CD4-positive, alpha-beta T cell treated with Interleukin-21 for 1 hour (primary cell): ENCODE data around the gene TGFA.
"Not testable (repeated sequence)": the region's sequence is repeated elsewhere in the genome, so short reads cannot be mapped to it uniquely, and the experiment has no call there.

Experiments
- DNase-seq: peaks from one replicate; pipeline ENCODE4 v3.0.0-alpha.2; 2020

TGFA gene

DNA sequence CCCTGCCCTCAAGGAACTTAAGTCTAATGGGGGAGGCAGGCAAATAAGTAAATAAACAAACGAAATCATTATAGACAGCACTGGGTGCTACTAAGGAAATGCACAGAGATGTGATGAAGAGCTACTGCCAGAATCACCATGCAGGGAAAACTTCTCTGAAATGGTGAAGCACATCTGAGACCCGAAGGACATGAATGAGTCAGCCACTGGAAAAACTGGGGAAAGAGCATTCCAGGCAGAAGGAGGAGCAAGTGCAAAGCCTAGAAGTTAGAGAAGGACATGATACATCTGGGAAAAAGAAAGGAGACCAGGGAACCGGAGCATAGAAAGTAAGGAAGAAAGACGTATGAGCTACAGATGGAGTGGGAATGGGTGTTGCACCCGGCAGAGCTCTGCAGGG is 56.8 kb downstream of the TGFA start:
- DNase-seq: no peak

DNA sequence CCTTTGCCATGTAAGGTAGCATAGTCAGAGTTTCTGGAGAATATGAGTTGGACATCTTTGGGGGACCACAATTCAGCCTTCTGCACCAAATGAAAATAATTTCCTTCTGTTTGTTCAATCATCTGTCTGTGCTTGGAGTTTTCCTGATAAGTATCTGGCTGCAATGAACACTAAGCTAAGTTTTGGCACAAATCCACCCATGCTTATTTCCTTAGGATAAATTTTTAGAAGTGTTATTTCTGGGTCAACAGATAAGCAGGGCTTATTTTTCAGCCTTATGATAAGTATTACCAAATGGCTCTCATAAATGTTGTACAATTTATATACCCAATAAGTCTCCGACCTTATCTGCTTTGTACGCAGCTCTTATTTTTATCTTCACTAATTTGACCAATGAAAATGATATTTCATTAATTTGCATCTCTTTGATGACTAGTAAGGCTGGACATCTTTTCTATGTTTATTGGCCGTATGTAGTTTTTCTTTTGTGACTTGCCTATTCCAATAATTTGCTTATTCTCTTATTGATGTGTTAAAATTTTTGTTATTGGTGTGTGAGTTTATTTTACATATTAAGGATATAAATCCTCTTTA is 59.2 kb downstream of the TGFA start:
- no peak for DNase-seq

DNA sequence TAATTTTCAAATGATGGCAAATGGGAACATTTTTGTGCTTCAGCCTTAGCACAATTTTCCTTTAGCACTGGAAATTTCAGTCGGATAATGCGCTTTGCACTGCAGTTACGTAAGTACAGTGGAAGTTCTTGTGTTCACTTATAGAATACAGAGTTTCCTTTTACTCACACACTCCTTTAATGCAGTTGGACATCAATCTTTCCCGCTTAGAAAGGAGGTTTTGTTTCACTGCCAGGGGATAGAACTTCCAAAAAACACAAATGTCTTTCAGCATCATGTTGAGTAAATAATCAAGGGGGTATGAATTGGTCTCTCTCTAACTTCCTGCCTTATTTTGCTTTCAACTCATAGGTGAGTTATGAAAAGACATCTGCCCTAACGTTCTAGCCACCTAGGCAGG is 63.2 kb downstream of the TGFA start:
- no peak for DNase-seq

DNA sequence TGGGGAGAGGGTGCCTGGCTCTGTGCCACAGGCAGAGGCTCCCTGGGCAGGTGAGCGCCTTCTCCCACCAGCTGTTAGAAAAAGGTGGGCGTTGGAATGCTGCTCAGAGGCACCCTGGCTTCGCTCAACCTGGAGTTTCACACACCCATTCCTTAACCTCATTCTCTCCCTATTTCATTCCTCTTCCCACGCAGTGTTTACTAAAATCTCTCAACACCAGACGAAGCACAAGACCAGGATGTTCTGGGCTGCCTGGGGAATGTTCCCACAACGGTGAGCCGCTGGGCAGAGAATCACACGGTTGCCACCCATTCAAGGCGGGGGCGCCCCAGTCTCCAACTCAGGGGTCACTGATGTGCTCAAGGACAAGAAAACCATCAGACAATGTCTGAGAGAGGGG is 64.5 kb downstream of the TGFA start:
- DNase-seq: no peak

DNA sequence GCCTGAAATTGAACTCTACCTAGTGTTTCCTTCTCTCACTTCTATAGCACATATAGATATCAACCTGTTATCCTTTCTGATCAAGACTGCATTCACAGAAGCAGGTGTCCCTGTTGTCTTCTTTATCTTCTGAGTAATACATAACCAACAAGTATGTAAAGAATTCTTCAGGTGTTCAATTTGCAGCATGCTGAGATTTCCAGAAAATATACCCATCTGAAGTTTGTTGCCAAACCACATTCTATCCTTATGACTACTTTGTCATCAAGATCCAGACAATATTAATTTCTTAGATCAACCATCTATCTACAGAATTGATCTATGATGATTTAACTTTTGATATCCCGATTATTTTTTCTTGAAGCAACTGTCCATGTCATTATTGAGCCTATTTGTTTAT is 69.5 kb downstream of the TGFA start:
- no peak for DNase-seq

DNA sequence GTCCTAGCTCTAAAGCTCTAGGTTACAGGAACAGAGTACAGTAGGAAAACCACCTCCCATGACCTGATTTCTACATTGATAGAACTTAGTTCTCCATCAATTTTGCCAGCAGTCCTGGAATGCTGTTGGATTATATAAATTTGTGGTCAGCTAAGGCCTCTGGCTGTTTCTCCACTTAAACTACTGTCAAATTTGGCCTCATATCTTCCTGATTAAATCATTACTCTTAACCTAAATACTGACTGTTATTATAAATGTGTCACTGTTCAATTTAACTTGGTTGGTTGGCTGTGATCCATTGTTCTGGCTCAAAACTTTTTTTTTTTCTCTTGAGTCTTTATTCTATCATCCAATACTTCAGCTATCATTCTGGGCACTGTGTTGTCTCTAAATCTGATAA is 71.2 kb downstream of the TGFA start:
- no peak for DNase-seq

DNA sequence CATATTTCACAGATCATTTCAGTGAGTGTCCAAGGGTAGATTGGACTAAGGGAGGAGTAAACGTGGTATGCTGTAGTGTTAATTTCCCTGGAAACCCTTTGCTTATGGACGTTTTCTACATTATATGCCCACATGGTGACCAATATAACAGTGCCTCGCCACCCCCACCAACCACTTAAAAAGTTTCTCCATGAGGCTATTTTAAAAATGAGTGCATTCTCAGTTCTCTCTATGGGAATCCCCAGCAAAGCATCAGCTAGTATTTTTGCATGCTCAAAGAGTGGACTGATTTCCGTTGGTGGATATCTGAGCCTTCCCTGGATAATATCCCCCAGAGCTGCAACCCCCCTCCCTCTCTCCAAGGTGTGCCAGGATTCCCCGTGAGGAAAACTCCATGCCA is 73.2 kb downstream of the TGFA start:
- DNase-seq: no peak

DNA sequence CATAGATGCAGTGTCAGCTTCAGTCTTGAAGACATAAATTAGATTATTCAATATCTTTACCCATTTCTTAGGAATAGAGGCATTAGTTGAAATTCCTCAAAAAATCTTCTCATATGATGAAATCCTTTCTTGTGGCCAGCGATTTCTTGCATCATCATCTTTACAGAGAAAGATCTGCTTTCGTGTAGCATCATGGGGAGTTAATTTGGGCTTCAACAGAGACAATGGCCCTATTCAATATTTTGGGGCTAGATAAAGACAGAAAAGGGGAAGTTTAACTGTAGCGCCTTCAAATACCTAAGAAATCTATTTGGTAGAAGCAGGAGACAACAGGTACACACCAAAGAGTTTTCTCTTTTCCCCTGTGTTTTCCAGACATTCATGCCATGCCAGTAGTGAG is 73.8 kb downstream of the TGFA start:
- DNase-seq: no peak

DNA sequence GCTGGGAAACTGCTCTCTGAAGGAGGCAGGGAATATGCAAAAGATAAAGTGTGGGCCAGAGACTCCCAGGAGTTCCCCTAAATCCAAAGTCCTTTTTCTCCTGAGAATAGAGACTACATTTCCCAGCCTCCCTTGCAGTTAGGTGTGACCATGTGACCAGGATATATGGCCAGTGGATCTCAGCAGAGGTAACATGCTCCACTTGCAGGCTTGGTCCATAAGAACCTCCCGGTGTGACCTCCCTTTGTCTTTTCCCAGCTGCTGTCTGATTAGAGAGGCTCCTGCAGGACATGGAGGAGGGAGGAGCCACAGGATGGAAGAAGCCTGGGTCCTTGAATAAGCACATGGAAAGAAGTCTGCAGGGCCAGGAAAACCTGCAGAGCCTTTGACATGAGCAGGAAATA is 76.2 kb downstream of the TGFA start:
- no peak for DNase-seq

DNA sequence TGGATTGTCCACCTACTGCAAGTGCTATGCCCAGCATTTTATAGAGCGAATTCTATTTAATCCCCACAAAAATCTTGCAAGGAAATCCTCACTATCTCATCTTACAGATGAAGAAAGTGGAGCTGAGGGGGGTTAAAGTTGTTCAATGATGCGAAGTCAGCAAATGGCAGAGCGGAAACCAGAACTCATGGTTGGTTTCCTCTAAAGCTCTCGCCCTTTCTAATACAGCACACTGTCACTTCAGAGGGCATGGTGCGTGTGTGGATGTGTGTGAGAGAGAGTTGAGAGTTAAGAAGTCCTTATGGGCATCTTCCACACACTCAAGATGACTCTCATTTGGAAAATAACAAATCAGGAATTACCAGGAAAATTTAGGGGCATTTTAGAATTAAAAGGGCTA is 78.4 kb downstream of the TGFA start:
- peak; percentile 26 for DNase-seq

DNA sequence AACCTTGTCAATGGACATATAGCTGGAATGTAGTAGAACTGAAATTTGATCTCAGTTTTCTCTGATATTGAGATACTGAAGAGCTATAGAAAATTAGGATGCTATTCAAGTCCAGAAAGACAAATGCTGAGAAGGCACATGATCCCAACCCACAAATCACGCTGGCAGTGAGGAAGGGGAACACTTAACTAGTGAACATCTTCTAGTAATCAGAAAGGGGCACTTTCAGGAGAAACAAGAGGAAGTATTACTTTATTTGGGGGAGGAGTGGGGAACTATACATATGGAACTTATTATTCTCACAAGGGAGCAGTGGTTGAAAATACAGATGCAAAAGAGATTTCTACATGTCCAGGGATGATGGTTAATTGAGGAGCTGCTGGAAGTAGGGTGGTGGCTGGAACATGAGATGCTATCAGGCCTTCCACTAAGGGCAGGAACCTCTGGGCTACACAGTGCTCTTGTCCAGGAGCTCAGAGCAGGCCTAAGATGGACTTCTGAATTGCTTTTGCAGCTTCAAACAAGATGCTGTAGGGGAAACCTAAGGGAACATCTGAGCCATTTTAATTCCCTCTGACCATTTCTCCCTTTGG is 79.3 kb downstream of the TGFA start:
- no peak for DNase-seq

DNA sequence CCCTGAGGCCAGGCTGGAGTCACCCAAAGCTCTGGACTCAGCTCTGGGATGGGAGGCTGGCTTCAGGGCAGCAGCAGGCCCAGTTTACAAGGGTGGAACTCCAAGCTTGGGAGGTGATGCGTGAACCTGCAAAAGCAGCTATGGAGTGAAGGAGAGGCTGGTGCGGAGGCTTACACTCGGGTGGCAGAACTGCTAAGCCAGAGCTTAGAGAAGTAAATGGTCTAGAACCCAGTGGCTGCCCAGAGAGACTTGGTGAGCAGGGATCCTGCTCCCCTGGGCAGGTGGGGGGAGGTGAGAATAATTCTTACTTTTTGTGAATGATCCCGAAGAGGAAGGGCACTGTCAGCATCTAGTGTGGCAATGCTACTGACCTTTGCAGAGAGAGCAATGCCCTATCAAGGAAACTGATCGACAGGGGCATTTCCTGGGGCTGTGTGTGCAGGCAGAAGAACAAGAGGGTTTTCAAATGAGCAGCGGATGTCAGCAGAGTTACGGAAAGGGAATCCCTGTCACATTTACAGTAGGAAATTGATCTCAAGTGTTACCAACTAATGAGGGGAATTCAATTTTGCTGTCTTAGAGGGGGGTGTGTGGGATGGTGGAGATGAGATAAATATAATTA is 80.4 kb downstream of the TGFA start:
- no peak for DNase-seq

DNA sequence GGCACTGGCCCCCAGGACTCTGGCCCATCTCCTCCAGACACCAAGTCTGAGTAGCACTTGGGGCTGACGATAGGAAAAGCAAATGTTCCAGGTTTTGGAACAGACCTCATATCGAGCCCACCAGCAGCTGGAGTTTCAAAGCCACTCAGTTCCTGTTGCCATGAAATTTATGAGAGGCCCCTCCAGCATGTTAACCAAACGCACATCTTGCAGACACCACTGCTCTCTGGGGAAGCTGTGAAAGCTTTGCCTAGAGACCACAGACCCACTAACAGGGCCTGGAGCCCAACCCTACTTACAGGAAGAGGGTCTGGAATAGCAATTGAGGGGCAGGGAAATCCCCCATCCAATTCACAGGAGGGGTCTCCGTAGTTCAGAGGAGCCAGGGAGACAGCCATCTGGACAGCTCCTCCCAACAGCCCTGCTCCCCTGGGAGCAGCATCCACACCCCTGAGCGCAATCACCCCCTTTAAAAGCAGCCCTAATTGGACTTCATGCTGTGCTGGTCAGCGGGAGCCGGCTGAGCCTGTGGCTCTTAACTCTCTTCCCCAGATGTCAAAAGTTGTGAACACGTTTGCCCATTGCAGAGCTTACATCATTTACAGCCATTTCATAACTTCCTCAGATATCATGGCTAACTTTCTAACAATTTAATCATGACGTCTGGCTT is 81.3 kb downstream of the TGFA start:
- no peak for DNase-seq

DNA sequence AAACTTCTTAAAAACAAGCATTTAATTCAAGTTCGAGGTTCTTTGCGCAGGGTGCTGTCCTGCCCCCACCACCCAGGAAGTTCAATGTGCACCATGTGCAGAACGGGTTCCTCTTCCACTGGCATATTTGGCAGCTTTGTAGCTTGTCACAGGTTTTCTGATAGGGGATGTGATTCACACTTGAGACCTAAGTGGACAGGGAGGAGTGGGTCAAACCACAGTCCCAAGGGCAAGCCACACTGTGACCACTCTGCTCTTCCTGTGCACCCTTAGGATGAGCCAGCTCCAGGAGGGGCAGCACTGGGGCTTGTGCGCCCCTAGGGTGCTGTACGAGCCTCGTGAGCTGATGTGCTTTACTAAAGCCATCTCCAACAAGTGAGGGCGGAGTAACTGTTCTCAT is 82.5 kb downstream of the TGFA start:
- no peak for DNase-seq

DNA sequence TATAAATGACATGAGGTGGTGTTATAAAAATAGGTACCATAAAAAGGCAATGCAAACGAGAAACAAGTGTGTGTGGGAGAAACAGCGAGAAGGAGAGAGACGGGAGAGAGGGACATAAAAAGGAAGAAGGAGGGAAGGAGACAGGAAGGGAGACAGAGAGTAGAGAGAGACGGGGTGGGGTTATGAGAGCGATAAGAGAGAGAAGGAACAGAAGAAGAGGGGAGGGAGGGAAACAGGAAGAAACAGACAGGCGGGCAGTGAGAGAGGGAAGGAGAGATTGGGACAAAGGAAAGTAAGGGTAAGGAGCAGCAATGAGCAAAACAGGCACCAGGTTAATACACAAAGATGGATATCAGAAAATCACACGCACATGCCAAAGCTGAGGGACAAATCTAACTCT is 83.7 kb downstream of the TGFA start:
- DNase-seq: no peak

DNA sequence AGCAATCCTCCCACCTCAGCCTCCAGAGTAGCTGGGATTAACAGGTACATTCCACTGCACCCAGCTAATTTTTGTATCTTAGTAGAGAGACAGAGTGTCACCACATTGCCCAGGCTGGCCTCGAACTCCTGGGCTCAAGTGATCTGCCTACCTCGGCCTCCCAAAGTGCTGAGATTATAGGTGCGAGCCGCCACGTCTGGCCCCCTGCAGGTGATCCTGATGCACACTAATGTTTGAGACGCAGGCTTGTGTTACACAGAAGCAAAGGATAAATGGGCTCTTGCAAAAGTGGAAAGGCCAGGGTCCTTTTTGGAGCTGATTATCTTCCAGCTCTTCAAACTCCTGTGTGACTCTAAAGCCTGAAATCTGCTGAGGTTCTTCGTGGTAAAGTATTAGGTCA is 84.2 kb downstream of the TGFA start:
- no peak for DNase-seq

DNA sequence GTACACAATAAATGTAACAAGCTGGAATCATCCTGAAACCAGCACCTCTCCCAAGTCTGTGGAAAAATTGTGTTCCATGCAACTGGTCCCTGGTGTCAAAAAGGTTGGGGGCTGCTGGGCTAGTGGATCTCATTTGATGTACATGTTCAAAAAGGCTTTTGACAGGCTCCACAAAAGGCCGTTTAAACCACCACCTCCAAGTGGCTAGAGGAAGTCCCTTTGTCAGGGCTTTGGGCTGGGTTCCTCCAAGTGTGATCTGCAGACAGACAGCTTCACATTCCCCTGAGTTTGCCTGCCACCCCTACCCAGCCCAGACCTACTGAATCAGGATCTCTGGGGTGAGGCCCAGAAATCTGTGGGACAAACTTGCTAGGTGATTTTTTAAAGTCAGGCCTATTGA is 84.7 kb downstream of the TGFA start:
- DNase-seq: no peak

DNA sequence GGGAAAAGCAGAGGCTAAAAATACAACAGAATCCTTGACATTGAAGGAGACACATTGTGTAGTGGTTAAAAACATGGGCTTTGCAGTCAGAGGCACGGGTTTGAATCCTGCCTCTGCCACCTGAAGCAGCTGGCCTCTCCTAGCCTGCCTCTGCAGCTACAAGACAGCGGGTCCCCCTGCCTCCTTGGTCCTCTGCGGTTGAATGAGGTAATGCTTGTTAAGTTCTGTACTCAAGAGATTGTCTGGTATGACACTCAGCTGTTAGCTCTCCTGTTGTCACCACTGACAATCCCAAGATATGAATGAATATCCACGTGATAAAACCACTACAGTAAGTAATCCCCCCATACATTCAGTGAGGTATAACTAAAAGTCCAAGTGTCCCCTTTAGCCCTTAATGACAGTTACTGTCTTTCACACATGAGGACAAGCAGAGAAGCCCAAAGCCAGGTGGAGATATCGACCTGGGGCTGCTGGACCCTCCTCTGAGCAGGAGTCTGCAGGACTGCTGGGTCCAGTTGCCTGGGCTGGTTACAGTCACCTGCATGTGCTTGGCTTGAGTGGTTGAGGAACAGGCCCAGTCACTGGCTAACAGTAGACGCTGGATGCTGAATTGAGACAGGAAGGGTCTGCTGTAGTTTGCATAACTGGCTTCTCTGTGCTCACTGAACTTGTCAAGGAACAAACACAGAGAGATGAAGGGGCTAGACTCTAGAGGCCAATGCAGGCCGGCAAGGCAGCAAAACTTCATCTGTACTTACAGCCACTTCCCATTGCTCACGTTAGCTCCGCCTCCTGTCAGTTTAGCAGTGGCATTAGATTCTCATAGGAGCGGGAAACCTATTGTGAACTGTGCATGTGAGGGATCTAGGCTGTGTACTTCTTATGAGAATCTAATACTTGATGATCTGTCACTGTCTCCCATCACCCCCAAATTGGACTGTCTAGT is 85.5 kb downstream of the TGFA start:
- DNase-seq: no peak

DNA sequence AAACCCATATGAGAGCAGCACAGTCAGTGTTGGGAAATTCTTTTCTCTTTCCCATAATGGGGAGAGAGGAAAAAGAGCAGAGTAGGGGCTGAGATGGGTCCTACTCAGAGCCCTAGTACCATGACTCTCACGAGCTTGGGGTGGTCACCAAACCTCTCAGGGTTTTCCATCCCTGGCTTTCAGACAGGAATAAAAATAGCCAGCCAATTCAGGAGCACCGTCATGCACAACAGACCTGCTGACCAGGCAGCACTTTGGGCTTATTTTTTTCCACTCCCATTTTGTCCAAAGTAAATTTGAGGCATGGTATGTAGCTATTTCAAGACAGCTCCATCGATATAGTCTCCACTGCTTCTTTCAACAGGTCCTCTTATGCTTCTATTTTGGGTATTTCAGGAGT is 86.4 kb downstream of the TGFA start:
- DNase-seq: no peak

DNA sequence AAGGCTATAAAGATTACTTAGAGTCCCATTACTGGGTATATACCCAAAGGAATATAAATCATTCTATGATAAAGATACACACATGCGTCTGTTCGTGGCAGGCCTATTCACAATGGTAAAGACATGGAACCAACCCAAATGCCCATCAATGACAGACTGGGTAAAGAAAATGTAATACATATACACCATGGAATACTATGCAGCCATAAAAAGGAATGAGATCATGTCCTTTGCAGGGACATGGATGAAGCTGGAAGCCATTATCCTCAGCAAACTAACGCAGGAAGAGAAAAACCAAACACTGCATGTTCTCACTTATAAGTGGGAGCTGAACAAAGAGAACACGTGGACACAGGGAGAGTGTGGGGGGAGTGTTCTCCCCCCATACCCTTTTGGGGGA is 87.0 kb downstream of the TGFA start:
- not testable (repeated sequence) for DNase-seq

DNA sequence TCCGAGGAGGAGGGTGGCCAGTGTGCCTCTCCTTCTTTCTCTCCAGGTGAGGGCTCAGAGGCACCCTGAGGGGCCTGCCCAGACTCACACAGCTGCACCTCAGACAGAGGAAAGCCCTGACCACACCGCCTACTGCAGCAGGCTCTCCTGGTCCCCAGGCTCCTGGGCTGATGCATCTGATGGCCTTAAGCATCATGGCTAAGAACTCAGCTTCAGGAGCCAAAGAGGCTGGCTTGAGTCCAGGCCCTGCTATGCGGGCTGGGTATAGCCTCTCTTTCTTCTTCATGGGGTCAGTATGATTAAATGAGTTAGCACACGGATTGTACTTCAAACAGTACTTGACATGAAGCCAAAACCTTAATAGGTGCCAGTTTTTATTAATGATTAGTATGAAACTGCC is 89.6 kb downstream of the TGFA start:
- DNase-seq: no peak

DNA sequence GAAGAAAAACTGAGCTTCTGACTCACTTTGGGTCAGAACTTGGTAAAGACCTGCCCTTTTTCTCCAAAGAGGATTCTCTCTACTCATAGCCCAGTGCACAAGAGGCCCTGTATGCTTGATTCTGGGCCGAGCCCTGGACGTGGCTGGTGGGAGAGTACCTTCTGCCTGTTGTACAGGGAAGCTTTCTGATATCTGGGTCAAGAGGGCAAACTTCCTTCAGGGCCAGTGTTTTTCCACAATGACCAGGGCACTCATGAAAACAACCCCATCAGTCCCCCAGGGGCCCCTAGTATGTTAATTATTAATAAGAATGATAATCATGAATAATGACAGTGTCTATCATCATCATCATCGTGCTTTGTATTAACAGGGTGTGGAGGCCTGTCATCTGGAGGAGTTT is 90.0 kb downstream of the TGFA start:
- no peak for DNase-seq
